Osteoblast (primary cell): ENCODE measurements around the gene ARRDC1. TPM values are rescaled to one million over a fixed set of nuclear protein-coding genes. Genes with fewer than 3 reads are reported as not detected.

Experiments used
- DNase-seq: peaks from one replicate; pipeline ENCODE4 v3.0.0; 2011; ENCODE audit warnings: low spot score, mixed read lengths; ENCODE audit not compliant: insufficient read length; ENCODE audit errors: missing footprints
- H2AFZ ChIP-seq: 2 replicates; pipeline ENCODE4 v1.6.0; 2011; ENCODE audit warnings: mild to moderate bottlenecking, low read length
- H3K27ac ChIP-seq: 2 replicates; pipeline ENCODE4 v1.5.1; 2011; ENCODE audit warnings: mild to moderate bottlenecking, low read depth, low read length, moderate library complexity
- H3K27me3 ChIP-seq: 2 replicates; pipeline ENCODE4 v1.6.0; 2012; ENCODE audit warnings: mild to moderate bottlenecking, control low read depth, inconsistent platforms, low read length, moderate library complexity; ENCODE audit not compliant: insufficient read depth
- H3K36me3 ChIP-seq: 2 replicates; pipeline ENCODE4 v1.5.1; 2011; ENCODE audit warnings: mild to moderate bottlenecking, low read length, control low read depth, moderate library complexity; ENCODE audit not compliant: insufficient read depth
- H3K4me1 ChIP-seq: 2 replicates; pipeline ENCODE4 v1.5.1; 2011; ENCODE audit warnings: mild to moderate bottlenecking, low read length, control low read depth, moderate library complexity; ENCODE audit not compliant: insufficient read depth
- H3K4me2 ChIP-seq: 2 replicates; pipeline ENCODE4 v1.6.0; 2011; ENCODE audit warnings: mild to moderate bottlenecking, low read length; ENCODE audit not compliant: insufficient read depth
- H3K4me3 ChIP-seq: fragments of 200-600 bp; sonication (generic); 3 replicates; pipeline ENCODE4 v1.5.1; 2012; ENCODE audit warnings: mild to moderate bottlenecking, low read length, inconsistent platforms; ENCODE audit not compliant: insufficient read depth
- H3K79me2 ChIP-seq: 2 replicates; pipeline ENCODE4 v1.6.0; 2012; ENCODE audit warnings: mild to moderate bottlenecking, low read length, control low read depth, inconsistent platforms; ENCODE audit not compliant: insufficient read depth
- H3K9me3 ChIP-seq: 2 replicates; pipeline ENCODE4 v1.5.1; 2011; ENCODE audit warnings: low read depth, low read length, control low read depth
- H4K20me1 ChIP-seq: 2 replicates; pipeline ENCODE4 v1.6.0; 2012; ENCODE audit warnings: mild to moderate bottlenecking, low read length, control low read depth; ENCODE audit not compliant: insufficient read depth
- CTCF ChIP-seq: IDR thresholded peaks from 2 replicates; pipeline ENCODE4 v1.5.1; 2011; ENCODE audit warnings: mild to moderate bottlenecking, low read depth, low read length, moderate library complexity; ENCODE audit errors: extremely low read depth
- total RNA-seq: library from RNA; depleted of rRNA; stranded (reverse); fragments of >200 nt; gene quantifications from 2 replicates; pipeline ENCODE4 v1.2.3, GENCODE V29; 2012

Gene ARRDC1
- total RNA-seq, 1 donor = 11.9 TPM

GRCh38 chr9:137574192-137574591, 31.3 kb upstream of the ARRDC1 start:
- peaks cover 70% of the 10 kb centered on the region for H3K79me2 ChIP-seq
- H3K9me3 ChIP-seq = no peaks in the 10 kb centered on the region
- no peak overlapping the region for H3K4me3 ChIP-seq
- no peak overlapping the region for H3K27ac ChIP-seq
- H4K20me1 ChIP-seq = peaks cover 20% of the 10 kb centered on the region
- peaks cover 14% of the 10 kb centered on the region for H3K4me1 ChIP-seq
- peak; percentile 64 for DNase-seq
- no peak overlapping the region for H2AFZ ChIP-seq
- H3K27me3 ChIP-seq = no peaks in the 10 kb centered on the region
- peaks cover 30% of the 10 kb centered on the region for H3K36me3 ChIP-seq
- TF ChIP-seq CTCF = no peak
- H3K4me2 ChIP-seq = no peak overlapping the region

GRCh38 chr9:137575364-137575715, 30.1 kb upstream of the ARRDC1 start:
- H3K9me3 ChIP-seq = no peaks in the 10 kb centered on the region
- TF ChIP-seq CTCF = no peak
- no peak for DNase-seq
- peaks cover 20% of the 10 kb centered on the region for H4K20me1 ChIP-seq
- no peak overlapping the region for H3K27ac ChIP-seq
- no peak overlapping the region for H2AFZ ChIP-seq
- no peak overlapping the region for H3K4me3 ChIP-seq
- no peak overlapping the region for H3K4me2 ChIP-seq
- peaks cover 16% of the 10 kb centered on the region for H3K4me1 ChIP-seq
- peaks cover 62% of the 10 kb centered on the region for H3K79me2 ChIP-seq
- H3K27me3 ChIP-seq = no peaks in the 10 kb centered on the region
- peaks cover 31% of the 10 kb centered on the region for H3K36me3 ChIP-seq

- DNase-seq = peak; percentile 80
- Histone ChIP-seq H3K27ac (no peak overlapping the region), H2AFZ (no peak overlapping the region), H3K9me3 (no peaks in the 10 kb centered on the region), H3K79me2 (peaks cover 57% of the 10 kb centered on the region), H3K36me3 (peaks cover 32% of the 10 kb centered on the region), H4K20me1 (peaks cover 19% of the 10 kb centered on the region), H3K27me3 (no peaks in the 10 kb centered on the region), H3K4me1 (peaks cover 16% of the 10 kb centered on the region), H3K4me2 (no peak overlapping the region), H3K4me3 (no peak overlapping the region)
- no peak for TF ChIP-seq CTCF
Measured at GRCh38 chr9:137575716-137576411, 29.6 kb upstream of the ARRDC1 start.

GRCh38 chr9:137578518-137579258, 26.8 kb upstream of the ARRDC1 start, which contains the start of gene DPH7:
TSS of gene DPH7 (minus strand) at chr9:137578925. CDS start at chr9:137578777, 148 bp downstream.
- Histone ChIP-seq H4K20me1 (peaks cover 18% of the 10 kb centered on the region), H3K4me3 (peak within 1 kb of the TSS; percentile 89), H3K27ac (peak within 1 kb of the TSS; percentile 69), H3K4me1 (peaks cover 16% of the 10 kb centered on the region), H3K36me3 (peaks cover 29% of the 10 kb centered on the region), H3K79me2 (peaks cover 50% of the 10 kb centered on the region), H2AFZ (peak within 1 kb of the TSS; percentile 87), H3K9me3 (no peaks in the 10 kb centered on the region), H3K27me3 (no peaks in the 10 kb centered on the region), H3K4me2 (peak within 1 kb of the TSS; percentile 78)
- TF ChIP-seq CTCF = peak; percentile 79
- peak; percentile 100 for DNase-seq
